CD4-positive, alpha-beta T cell (primary cell): ENCODE measurements around the gene CCDC183. TPM values are rescaled to one million over a fixed set of nuclear protein-coding genes. Genes with fewer than 3 reads are reported as not detected.
"Not testable (repeated sequence)": the region's sequence is repeated elsewhere in the genome, so short reads cannot be mapped to it uniquely, and the experiment has no call there.

Experiments
- ATAC-seq: fragments of 200-7000 bp; cut with Tn5 transposase; one replicate; pipeline ENCODE4 v1.10.0; 2022; ENCODE audit warnings: mild to moderate bottlenecking; ENCODE audit not compliant: poor library complexity
- CTCF ChIA-PET: fragments of 350-600 bp; sonication (Branson Sonifier 250); formaldehyde crosslinking; loops from one replicate; lab custom pipeline; 2021; ENCODE audit warnings: antibody characterized with exemption, inconsistent platforms; lab: Charles Lee
- POLR2A ChIA-PET: fragments of 350-600 bp; sonication (Branson Sonifier 250); formaldehyde crosslinking; loops from one replicate; lab custom pipeline; 2021; ENCODE audit warnings: antibody characterized with exemption, inconsistent platforms; lab: Charles Lee
- DNase-seq, 14 experiments: peaks; one replicate each; pipeline ENCODE4 v3.0.0-alpha.2; 2013 to 2020; ENCODE audit warnings: mixed read lengths in 2 of 14
- H3K27ac ChIP-seq, 2 donors: one replicate each; pipeline versions ENCODE4 v1.5.1 to v1.7.0; 2013; ENCODE audit warnings: low read length in 2 of 2, low read depth in 1 of 2, mild to moderate bottlenecking in 1 of 2
- H3K27me3 ChIP-seq, 2 experiments: 1 replicate in 1 of 2; 2 replicates in 1 of 2; pipeline versions ENCODE4 v1.6.1 to v1.7.0; 2013; ENCODE audit warnings: low read length in 2 of 2, control low read depth in 1 of 2, mild to moderate bottlenecking in 1 of 2, moderate library complexity in 1 of 2; ENCODE audit not compliant: insufficient read depth in 2 of 2, control insufficient read depth in 1 of 2
- H3K36me3 ChIP-seq: one replicate; pipeline ENCODE4 v1.6.1; 2013; ENCODE audit warnings: low read length, control low read depth; ENCODE audit not compliant: insufficient read depth
- H3K4me1 ChIP-seq: one replicate; pipeline ENCODE4 v1.6.1; 2013; ENCODE audit warnings: low read length, control low read depth; ENCODE audit not compliant: insufficient read depth
- H3K4me3 ChIP-seq: one replicate; pipeline ENCODE4 v1.5.1; 2013; ENCODE audit warnings: mild to moderate bottlenecking, low read length, moderate library complexity
- H3K9me3 ChIP-seq, 2 experiments: 1 replicate in 1 of 2; 2 replicates in 1 of 2; pipeline versions ENCODE4 v1.6.1 to v1.7.0; 2013; ENCODE audit warnings: low read length in 2 of 2, mild to moderate bottlenecking in 2 of 2, control low read depth in 1 of 2, moderate library complexity in 1 of 2; ENCODE audit not compliant: control insufficient read depth in 1 of 2, insufficient read depth in 1 of 2
- H3K27ac Mint-ChIP-seq: one replicate; pipeline ENCODE4 v1.8.0; 2020; ENCODE audit warnings: mixed read lengths
- H3K27me3 Mint-ChIP-seq: one replicate; pipeline ENCODE4 v1.8.0; 2021; ENCODE audit warnings: mixed read lengths
- H3K36me3 Mint-ChIP-seq: one replicate; pipeline ENCODE4 v1.8.0; 2021; ENCODE audit warnings: low read depth, mixed read lengths
- H3K4me1 Mint-ChIP-seq: one replicate; pipeline ENCODE4 v1.8.0; 2021; ENCODE audit warnings: low read depth, mixed read lengths
- H3K4me3 Mint-ChIP-seq: one replicate; pipeline ENCODE4 v1.8.0; 2020; ENCODE audit warnings: mild to moderate bottlenecking, mixed read lengths
- H3K9me3 Mint-ChIP-seq: one replicate; pipeline ENCODE4 v1.8.0; 2020; ENCODE audit warnings: mixed read lengths
- intact Hi-C, 2 experiments: fragments of 100-400 bp; cut with DNase I in 1 of 2; cut with micrococcal nuclease in 1 of 2; formaldehyde crosslinking; loops; one replicate each; pipeline versions ENCODE4 v1.15.1 to v1.9.0; 2023 to 2025; cut with DNase I, micrococcal nuclease
- total RNA-seq, 174 experiments: library from RNA in 2 of 174; stranded (reverse) in 2 of 174; gene quantifications; one replicate each; pipeline ENCODE4 v1.2.3 and lab custom pipeline; 2021 to 2026
- TF ChIP-seq, protein P1 (sequence below): fragments of 200-600 bp; IDR thresholded peaks from one replicate; pipeline ENCODE4 v1.8.0; 2022; ENCODE audit warnings: antibody characterized with exemption, mild to moderate bottlenecking

The CCDC183 gene
- total RNA-seq, 2 experiments from 2014 or later: 3.0 to 4.6 TPM

DNA sequence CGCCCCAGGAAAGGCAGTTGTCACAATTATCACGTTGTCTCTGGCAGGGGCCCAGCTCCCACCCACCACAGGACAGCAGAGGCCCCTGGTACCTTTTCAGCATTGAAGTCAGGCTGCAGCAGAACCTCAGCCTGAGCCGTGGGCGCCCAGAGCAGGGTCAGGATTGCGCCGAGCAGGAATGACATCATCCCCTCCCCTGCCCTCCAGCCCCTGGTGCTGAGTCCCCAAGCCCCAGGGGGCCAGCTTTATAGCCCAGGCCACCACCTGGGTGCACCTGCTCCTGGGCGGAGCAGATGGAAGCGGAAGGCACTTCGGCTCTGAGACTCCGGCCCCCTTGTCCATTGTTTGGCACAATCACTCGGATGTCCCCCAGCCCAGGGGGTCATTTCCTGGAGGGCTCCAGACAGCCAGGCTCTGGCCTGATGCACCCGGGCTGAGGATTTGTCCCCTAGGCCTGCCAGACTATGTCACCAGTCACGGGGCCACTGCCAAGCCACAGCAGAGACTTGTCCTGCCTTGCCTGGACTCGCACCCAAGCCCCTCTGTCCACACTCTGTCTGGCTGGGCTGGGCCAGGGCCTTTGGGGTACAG lies 31.7 kb upstream of the CCDC183 start, which contains the start of gene LCN15:
Gene LCN15 (minus strand): TSS at position 218 of the 591 bp plus-strand sequence. CDS start 30 bp downstream, at position 188.
- TF ChIP-seq, protein P1, sequence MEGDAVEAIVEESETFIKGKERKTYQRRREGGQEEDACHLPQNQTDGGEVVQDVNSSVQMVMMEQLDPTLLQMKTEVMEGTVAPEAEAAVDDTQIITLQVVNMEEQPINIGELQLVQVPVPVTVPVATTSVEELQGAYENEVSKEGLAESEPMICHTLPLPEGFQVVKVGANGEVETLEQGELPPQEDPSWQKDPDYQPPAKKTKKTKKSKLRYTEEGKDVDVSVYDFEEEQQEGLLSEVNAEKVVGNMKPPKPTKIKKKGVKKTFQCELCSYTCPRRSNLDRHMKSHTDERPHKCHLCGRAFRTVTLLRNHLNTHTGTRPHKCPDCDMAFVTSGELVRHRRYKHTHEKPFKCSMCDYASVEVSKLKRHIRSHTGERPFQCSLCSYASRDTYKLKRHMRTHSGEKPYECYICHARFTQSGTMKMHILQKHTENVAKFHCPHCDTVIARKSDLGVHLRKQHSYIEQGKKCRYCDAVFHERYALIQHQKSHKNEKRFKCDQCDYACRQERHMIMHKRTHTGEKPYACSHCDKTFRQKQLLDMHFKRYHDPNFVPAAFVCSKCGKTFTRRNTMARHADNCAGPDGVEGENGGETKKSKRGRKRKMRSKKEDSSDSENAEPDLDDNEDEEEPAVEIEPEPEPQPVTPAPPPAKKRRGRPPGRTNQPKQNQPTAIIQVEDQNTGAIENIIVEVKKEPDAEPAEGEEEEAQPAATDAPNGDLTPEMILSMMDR: no peak
- Mint-ChIP-seq H3K27ac (no peak within 1 kb of the TSS), H3K27me3 (peaks cover 33% of the 10 kb centered on the region), H3K36me3 (no peaks in the 10 kb centered on the region), H3K9me3 (no peaks in the 10 kb centered on the region), H3K4me1 (peaks cover 9% of the 10 kb centered on the region), H3K4me3 (no peak within 1 kb of the TSS)
- ATAC-seq (no peak), DNase-seq (peak in 1 of 14 experiments; percentile 19)
- Histone ChIP-seq H3K36me3 (no peaks in the 10 kb centered on the region), H3K27me3 (peaks cover 8 to 16% of the 10 kb centered on the region in 2 experiments), H3K4me1 (peaks cover 8% of the 10 kb centered on the region), H3K4me3 (no peak within 1 kb of the TSS), H3K9me3 (peaks cover 0 to 3% of the 10 kb centered on the region in 2 experiments), H3K27ac (no peak within 1 kb of the TSS)
- POLR2A ChIA-PET: no interaction called here
- intact Hi-C loops: no loop called here
- CTCF ChIA-PET: no interaction called here

DNA sequence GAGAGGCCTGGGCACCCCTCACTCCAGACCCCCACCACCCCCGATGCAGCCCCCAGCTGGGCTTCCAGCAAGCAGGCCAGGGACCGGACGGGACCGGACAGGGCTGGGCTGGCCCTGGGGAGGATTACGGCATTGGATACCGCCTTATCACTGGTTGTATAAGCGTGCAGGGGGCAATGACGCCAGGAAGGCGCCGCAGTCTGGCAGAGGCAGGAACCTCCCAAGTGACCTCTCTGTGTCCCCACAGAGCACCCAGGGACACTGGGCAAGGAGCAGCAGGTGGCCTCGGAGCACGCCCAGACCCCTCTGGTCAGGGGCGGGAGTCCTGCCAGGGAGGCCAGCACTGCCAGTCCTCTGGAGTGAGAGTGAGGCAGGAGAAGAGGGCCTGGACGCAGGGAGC lies 31.1 kb upstream of the CCDC183 start:
- Mint-ChIP-seq H3K9me3 (no peaks in the 10 kb centered on the region), H3K27ac (no peak overlapping the region), H3K36me3 (no peaks in the 10 kb centered on the region), H3K4me1 (peaks cover 9% of the 10 kb centered on the region), H3K27me3 (peaks cover 28% of the 10 kb centered on the region), H3K4me3 (no peak overlapping the region)
- H3K4me3 ChIP-seq: no peak overlapping the region
- ChIA-PET CTCF (no interaction called here), POLR2A (no interaction called here)
- TF ChIP-seq, protein P1: no peak
- ATAC-seq: no peak
- no peak overlapping the region for H3K27ac ChIP-seq
- H3K9me3 ChIP-seq: peaks cover 0 to 3% of the 10 kb centered on the region in 2 experiments
- peaks cover 8 to 16% of the 10 kb centered on the region in 2 experiments for H3K27me3 ChIP-seq
- DNase-seq: no peak
- H3K36me3 ChIP-seq: no peaks in the 10 kb centered on the region
- H3K4me1 ChIP-seq: peaks cover 11% of the 10 kb centered on the region
- intact Hi-C loops: no loop called here

DNA sequence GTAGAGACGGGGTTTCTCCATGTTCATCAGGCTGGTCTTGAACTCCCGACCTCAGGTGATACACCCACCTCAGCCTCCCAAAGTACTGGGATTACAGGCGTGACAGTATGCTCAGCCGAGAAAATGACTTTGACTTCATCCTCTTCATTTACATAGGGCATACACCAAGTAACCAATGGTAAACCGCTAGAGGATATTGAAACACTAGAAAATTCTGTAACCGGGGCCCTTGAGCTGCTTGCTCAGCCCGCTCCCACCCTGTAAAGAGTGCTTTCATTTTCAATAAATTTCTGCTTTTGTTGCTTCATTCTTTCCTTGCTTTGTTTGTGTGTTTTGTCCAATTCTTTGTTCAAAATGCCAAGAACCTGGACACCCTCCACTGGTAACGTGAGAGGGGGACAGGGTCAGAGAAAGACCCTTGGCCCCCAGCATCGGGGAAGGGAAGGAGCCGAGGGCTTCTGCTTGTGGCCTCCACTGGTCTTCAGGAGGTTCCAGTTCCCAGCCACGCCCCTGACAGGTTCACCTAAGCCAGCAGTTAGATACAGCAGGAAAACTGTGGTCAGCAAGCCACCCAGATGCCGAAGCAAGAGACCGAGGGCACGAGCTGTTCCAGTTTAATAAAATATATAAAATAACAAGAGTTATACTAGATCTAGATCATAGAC lies 30.3 kb upstream of the CCDC183 start:
- H3K36me3 Mint-ChIP-seq, H3K9me3 ChIP-seq, H3K4me1 Mint-ChIP-seq, H3K27ac ChIP-seq, H3K4me3 ChIP-seq, H3K9me3 Mint-ChIP-seq, DNase-seq, H3K36me3 ChIP-seq, POLR2A ChIA-PET, intact Hi-C loops, H3K27ac Mint-ChIP-seq, ATAC-seq, H3K4me3 Mint-ChIP-seq: not testable (repeated sequence)
- Histone ChIP-seq H3K27me3 (peaks cover 8 to 16% of the 10 kb centered on the region in 2 experiments), H3K4me1 (peaks cover 11% of the 10 kb centered on the region)
- H3K27me3 Mint-ChIP-seq: peaks cover 23% of the 10 kb centered on the region
- CTCF ChIA-PET: interaction anchor here (1.1 kb wide), 1 partner anchor 15 kb away, joined by 3 read pairs; no protein-coding TSS in a partner anchor
